Measurements from ENCODE around the gene ARID3A.

ARID3A gene

GRCh38 chr19:1003283-1003682 is 77.4 kb downstream of the ARID3A start:
- Histone ChIP-seq H3K4me3 (ENCODE audit: insufficient read depth, low read length, poor library complexity, severe bottlenecking) (no peak overlapping the region), H3K79me2 (ENCODE audit: insufficient read depth, low read length) (no peaks in the 10 kb centered on the region), H3K27me3 (ENCODE audit: low read length) (no peaks in the 10 kb centered on the region), H2AFZ (ENCODE audit: low read depth, low read length, severe bottlenecking) (no peak overlapping the region), H4K20me1 (ENCODE audit: low read depth, low read length) (no peaks in the 10 kb centered on the region), H3K27ac (ENCODE audit: low read depth, low read length) (no peak overlapping the region), H3K9me3 (ENCODE audit: insufficient read depth, low read length) (no peaks in the 10 kb centered on the region), H3K9ac (ENCODE audit: low read length) (no peak overlapping the region), H3K4me2 (ENCODE audit: low read depth, low read length, poor library complexity, severe bottlenecking) (no peak overlapping the region), H3K9me2 (replicated peaks; ENCODE audit: insufficient read depth, low read length) (no peaks in the 10 kb centered on the region), H3F3A (ENCODE audit: insufficient read depth) (peaks cover 11% of the 10 kb centered on the region), H3K36me3 (ENCODE audit: low read length) (no peaks in the 10 kb centered on the region)
- TF ChIP-seq CTCF (IDR thresholded peaks at IDR 0.05; ENCODE audit: insufficient read depth, low read length, poor library complexity, severe bottlenecking) (no peak), EZH2phosphoT487 (conservative IDR thresholded peaks at IDR 0.05; ENCODE audit: low read length) (no peak)

- H4K20me1 ChIP-seq (ENCODE audit: low read depth, low read length), result no peaks in the 10 kb centered on the region
- H3K27me3 ChIP-seq (ENCODE audit: low read length), result no peaks in the 10 kb centered on the region
- H3K4me3 ChIP-seq (ENCODE audit: insufficient read depth, low read length, poor library complexity, severe bottlenecking), result no peak overlapping the region
- no peaks in the 10 kb centered on the region for H3K36me3 ChIP-seq (ENCODE audit: low read length)
- no peaks in the 10 kb centered on the region for H3K9me2 ChIP-seq (replicated peaks; ENCODE audit: insufficient read depth, low read length)
- no peak overlapping the region for H3K27ac ChIP-seq (ENCODE audit: low read depth, low read length)
- TF ChIP-seq EZH2phosphoT487 (conservative IDR thresholded peaks at IDR 0.05; ENCODE audit: low read length), result no peak
- no peak for TF ChIP-seq CTCF (IDR thresholded peaks at IDR 0.05; ENCODE audit: insufficient read depth, low read length, poor library complexity, severe bottlenecking)
- H3K4me2 ChIP-seq (ENCODE audit: low read depth, low read length, poor library complexity, severe bottlenecking), result no peak overlapping the region
- H2AFZ ChIP-seq (ENCODE audit: low read depth, low read length, severe bottlenecking), result no peak overlapping the region
- peaks cover 11% of the 10 kb centered on the region for H3F3A ChIP-seq (ENCODE audit: insufficient read depth)
- no peaks in the 10 kb centered on the region for H3K79me2 ChIP-seq (ENCODE audit: insufficient read depth, low read length)
- H3K9me3 ChIP-seq (ENCODE audit: insufficient read depth, low read length), result no peaks in the 10 kb centered on the region
- no peak overlapping the region for H3K9ac ChIP-seq (ENCODE audit: low read length)
Observed at GRCh38 chr19:1004204-1004802, 78.5 kb downstream of the ARID3A start.

- no peak overlapping the region for H2AFZ ChIP-seq (ENCODE audit: low read depth, low read length, severe bottlenecking)
- H3K79me2 ChIP-seq (ENCODE audit: insufficient read depth, low read length), result no peaks in the 10 kb centered on the region
- H3K9ac ChIP-seq (ENCODE audit: low read length), result no peak overlapping the region
- TF ChIP-seq EZH2phosphoT487 (conservative IDR thresholded peaks at IDR 0.05; ENCODE audit: low read length) (no peak), CTCF (IDR thresholded peaks at IDR 0.05; ENCODE audit: insufficient read depth, low read length, poor library complexity, severe bottlenecking) (no peak)
- H3K9me3 ChIP-seq (ENCODE audit: insufficient read depth, low read length), result no peaks in the 10 kb centered on the region
- H3K9me2 ChIP-seq (replicated peaks; ENCODE audit: insufficient read depth, low read length), result no peaks in the 10 kb centered on the region
- H3K4me2 ChIP-seq (ENCODE audit: low read depth, low read length, poor library complexity, severe bottlenecking), result no peak overlapping the region
- no peaks in the 10 kb centered on the region for H4K20me1 ChIP-seq (ENCODE audit: low read depth, low read length)
- H3K36me3 ChIP-seq (ENCODE audit: low read length), result no peaks in the 10 kb centered on the region
- no peak overlapping the region for H3K27ac ChIP-seq (ENCODE audit: low read depth, low read length)
- H3K27me3 ChIP-seq (ENCODE audit: low read length), result no peaks in the 10 kb centered on the region
- H3K4me3 ChIP-seq (ENCODE audit: insufficient read depth, low read length, poor library complexity, severe bottlenecking), result no peak overlapping the region
- H3F3A ChIP-seq (ENCODE audit: insufficient read depth), result peaks cover 11% of the 10 kb centered on the region
Observed at GRCh38 chr19:1004803-1005664, 79.2 kb downstream of the ARID3A start.
